HepG2 (cell line): Measurements from ENCODE around the gene MAPK7. TPM values are rescaled to one million over a fixed set of nuclear protein-coding genes. Genes with fewer than 3 reads are reported as not detected.

Source experiments
- AKAP8 ChIP-seq: sonication (generic); formaldehyde crosslinking; IDR thresholded peaks from 2 replicates; pipeline ENCODE4 v1.5.1; 2020; ENCODE audit warnings: mild to moderate bottlenecking, missing genetic modification reagents
- HMGXB4 ChIP-seq, 2 experiments: sonication (generic) in 1 of 2; formaldehyde crosslinking in 1 of 2; IDR thresholded peaks; 2 replicates each; pipeline versions ENCODE4 v1.4.0 to v1.6.1; 2018 to 2020; ENCODE audit warnings: missing genetic modification reagents in 2 of 2, borderline replicate concordance in 1 of 2, low read depth in 1 of 2, mild to moderate bottlenecking in 1 of 2, missing biosample characterization in 1 of 2
- KAT8 ChIP-seq: IDR thresholded peaks from 2 replicates; pipeline ENCODE4 v1.6.1; 2016; ENCODE audit warnings: missing genetic modification reagents, missing compliant biosample characterization
- NFKB2 ChIP-seq: sonication (generic); formaldehyde crosslinking; IDR thresholded peaks from 2 replicates; pipeline ENCODE4 v1.4.0; 2020; ENCODE audit warnings: missing genetic modification reagents, borderline replicate concordance
- PCBP2 ChIP-seq: fragments of 200-400 bp; formaldehyde crosslinking; optimal IDR thresholded peaks from 2 replicates; pipeline ENCODE3; 2018; ENCODE audit warnings: low read length, low read depth; ENCODE audit not compliant: poor library complexity, severe bottlenecking
- RERE ChIP-seq: IDR thresholded peaks from 2 replicates; pipeline ENCODE4 v1.6.1; 2016; ENCODE audit warnings: low read depth, missing genetic modification reagents, missing compliant biosample characterization
- ZBTB10 ChIP-seq: sonication (generic); formaldehyde crosslinking; IDR thresholded peaks from 2 replicates; pipeline ENCODE4 v1.4.0; 2020; ENCODE audit warnings: missing genetic modification reagents, borderline replicate concordance
- ZBTB14 ChIP-seq: sonication (generic); formaldehyde crosslinking; IDR thresholded peaks from 2 replicates; pipeline ENCODE4 v1.4.0; 2020; ENCODE audit warnings: missing genetic modification reagents
- ZNF281 ChIP-seq: sonication (generic); formaldehyde crosslinking; IDR thresholded peaks from 2 replicates; pipeline ENCODE4 v1.4.0; 2020; ENCODE audit warnings: missing genetic modification reagents, borderline replicate concordance
- ZNF782 ChIP-seq: sonication (generic); formaldehyde crosslinking; IDR thresholded peaks from 2 replicates; pipeline ENCODE4 v1.4.0; 2020; ENCODE audit warnings: missing genetic modification reagents, mild to moderate bottlenecking, borderline replicate concordance
- ZSCAN25 ChIP-seq: sonication (generic); formaldehyde crosslinking; IDR thresholded peaks from 2 replicates; pipeline ENCODE4 v1.8.0; 2022; ENCODE audit warnings: mild to moderate bottlenecking, missing genetic modification reagents
- polyA plus RNA-seq, 8 experiments: library from polyadenylated mRNA; depleted of rRNA in 3 of 8; stranded (reverse) in 7 of 8; unstranded in 1 of 8; fragments of >200 nt; fragmentation: Illumina TruSeq in 4 of 8; extraction: Trizol in 4 of 8; gene quantifications; 2 replicates each; pipeline versions ENCODE4 v1.2.1 to v1.2.3, GENCODE V29; 2011 to 2016; ENCODE audit warnings: low read depth in 4 of 8, missing spikeins in 1 of 8, mixed read lengths in 1 of 8; ENCODE audit not compliant: insufficient read depth in 1 of 8
- total RNA-seq, 5 experiments: library from RNA; depleted of rRNA; stranded (reverse); fragments of >200 nt; fragmentation: Illumina TruSeq; extraction: Trizol; gene quantifications; 2 replicates each; pipeline ENCODE4 v1.2.3, GENCODE V29; 2016; ENCODE audit warnings: low read depth in 1 of 5

MAPK7 gene
- total and polyA plus RNA-seq, 2 of the 13 experiments (the other 11 are each of a cell fraction or from before 2014, with no cell fraction given), result 2.9 to 5.9 TPM

GRCh38 chr17:19362277-19363113 is 15.8 kb upstream of the MAPK7 start, which contains the start of gene B9D1 (continued):
- TF ChIP-seq ZNF281 (CRISPR knock-in tag) (peak; percentile 62; the same call in 1 of the 2 replicates), NFKB2 (peak; percentile 42; the same call in 1 of the 2 replicates), RERE (CRISPR knock-in tag) (0 out of 2 replicates have a peak, but pooled peaks have one; percentile 9), ZSCAN25 (CRISPR knock-in tag) (0 out of 2 replicates have a peak, but pooled peaks have one; percentile 48), PCBP2 (no peak), ZBTB10 (CRISPR knock-in tag) (peak; percentile 84), ZBTB14 (CRISPR knock-in tag) (peak; percentile 54; the same call in 1 of the 2 replicates), HMGXB4 (CRISPR knock-in tag; IDR thresholded peaks at IDR 0.05; ENCODE audit: borderline replicate concordance in 1 of 2, low read depth in 1 of 2) (peak; percentile 95 to 97), AKAP8 (peak; percentile 60; the same call in 1 of the 2 replicates), KAT8 (CRISPR knock-in tag) (peak; percentile 75), ZNF782 (peak; percentile 45; the same call in 1 of the 2 replicates)
